Fibroblast of lung (primary cell): ENCODE results near the gene ERBB4.

Experiments
- CTCF ChIP-seq, 2 donors: IDR thresholded peaks in 1 of 2; conservative IDR thresholded peaks in 1 of 2; 1 replicate in 1 of 2; 2 replicates in 1 of 2; pipeline ENCODE4 v1.5.1; 2011 to 2012; ENCODE audit warnings: low read length in 2 of 2, control low read depth in 1 of 2, inconsistent platforms in 1 of 2, low read depth in 1 of 2, mild to moderate bottlenecking in 1 of 2
- EZH2 ChIP-seq: IDR thresholded peaks from 2 replicates; pipeline ENCODE4 v1.5.1; 2012; ENCODE audit warnings: low read length, control low read depth, mild to moderate bottlenecking; ENCODE audit errors: missing control alignments

- TF ChIP-seq CTCF (conservative IDR thresholded peaks at IDR 0.05 in 1 of 2, IDR thresholded peaks at IDR 0.05 in 1 of 2; ENCODE audit: low read depth in 1 of 2, low read length in 2 of 2) (no peak), EZH2 (no peak)
These were observed 782.3 kb downstream of the ERBB4 start for GRCh38 chr2:211756266-211756665.
